K562 (cell line): ENCODE results near the gene EIF4EBP2. TPM values are rescaled to one million over a fixed set of nuclear protein-coding genes. Genes with fewer than 3 reads are reported as not detected.

ENCODE experiments used
- ATAC-seq: fragments of 200-7000 bp; cut with Tn5 transposase; 3 replicates; pipeline ENCODE4 v1.9.1; 2020; ENCODE audit warnings: moderate library complexity
- BruUV-seq: library from RNA; stranded (reverse); fragments of 400-500 nt; replicated peaks from 2 replicates; lab custom pipeline; 2021; lab: Mats Ljungman, UMichigan
- CTCF ChIA-PET: fragments of 300-600 bp; formaldehyde crosslinking; extraction: SDS; loops from one replicate; lab custom pipeline; 2021; ENCODE audit warnings: low intra/inter-chr PET ratio; lab: Yijun Ruan, JAX
- POLR2A ChIA-PET: fragments of 300-600, 350-650 bp; sonication (Branson Sonifier 250); formaldehyde crosslinking; extraction: SDS; loops from one replicate; lab custom pipeline; 2021; ENCODE audit warnings: antibody characterized with exemption, inconsistent platforms; lab: Yijun Ruan, JAX
- DNase-seq, 4 experiments: peaks; one replicate each; pipeline versions ENCODE4 v3.0.0 to v3.0.0-alpha.2; 2011 to 2018; ENCODE audit warnings: low spot score in 3 of 4, mixed read lengths in 3 of 4; ENCODE audit errors: extremely low read depth in 1 of 4
- FAIRE-seq: peaks from 2 replicates; lab custom pipeline; 2011; peaks lifted over from hg19 to GRCh38; lab: Jason Lieb, UNC
- H2AFZ ChIP-seq: 2 replicates; pipeline ENCODE4 v1.6.0; 2011; ENCODE audit warnings: low read depth, low read length, control low read depth, inconsistent platforms
- H3K27ac ChIP-seq: fragments of 200-600 bp; 3 replicates; pipeline ENCODE4 v1.8.0; 2011; ENCODE audit warnings: low read depth, mild to moderate bottlenecking, control low read depth, inconsistent platforms, low read length, moderate library complexity, mixed read lengths; ENCODE audit errors: extremely low read depth
- H3K27me3 ChIP-seq, 2 experiments: fragments of 300-600 bp in 1 of 2; 2 replicates in 1 of 2; 3 replicates in 1 of 2; pipeline versions ENCODE4 v1.6.0 to v1.8.0; 2011; ENCODE audit warnings: inconsistent platforms in 2 of 2, low read length in 2 of 2, mild to moderate bottlenecking in 1 of 2, mixed read lengths in 1 of 2, moderate library complexity in 1 of 2; ENCODE audit not compliant: control insufficient read depth in 2 of 2, insufficient read depth in 2 of 2
- H3K36me3 ChIP-seq: fragments of 300-600 bp; 3 replicates; pipeline ENCODE4 v1.8.0; 2011; ENCODE audit warnings: mild to moderate bottlenecking, low read length, inconsistent platforms; ENCODE audit not compliant: control insufficient read depth, insufficient read depth
- H3K4me1 ChIP-seq, 2 experiments: fragments of 200-600 bp in 1 of 2; replicated peaks in 1 of 2; 2 replicates in 1 of 2; 3 replicates in 1 of 2; pipeline versions ENCODE4 v1.5.1 to v1.8.0; 2011; ENCODE audit warnings: inconsistent platforms in 2 of 2, low read length in 2 of 2, mild to moderate bottlenecking in 1 of 2, mixed read lengths in 1 of 2, moderate library complexity in 1 of 2; ENCODE audit not compliant: control insufficient read depth in 2 of 2, insufficient read depth in 2 of 2
- H3K4me2 ChIP-seq: 2 replicates; pipeline ENCODE4 v1.6.1; 2011; ENCODE audit warnings: low read length, control low read depth, inconsistent platforms, mixed read lengths; ENCODE audit not compliant: insufficient read depth
- H3K4me3 ChIP-seq: fragments of 200-600 bp; sonication (generic), shearing (Covaris generic); 2 replicates; pipeline ENCODE4 v1.5.1; 2016; ENCODE audit warnings: control low read depth, inconsistent platforms
- H3K79me2 ChIP-seq: fragments of 200-600 bp; 3 replicates; pipeline ENCODE4 v1.8.0; 2011; ENCODE audit warnings: low read length, inconsistent platforms; ENCODE audit not compliant: control insufficient read depth, insufficient read depth
- H3K9ac ChIP-seq, 2 experiments: 2 replicates each; pipeline versions ENCODE4 v1.6.0 to v1.6.1; 2011; ENCODE audit warnings: low read depth in 2 of 2, low read length in 2 of 2, control low read depth in 1 of 2, inconsistent platforms in 1 of 2, mild to moderate bottlenecking in 1 of 2, mixed read lengths in 1 of 2; ENCODE audit not compliant: insufficient read depth in 1 of 2
- H3K9me1 ChIP-seq: one replicate; pipeline ENCODE4 v1.6.0; 2011; ENCODE audit warnings: inconsistent platforms, mild to moderate bottlenecking, low read length, moderate library complexity; ENCODE audit not compliant: control insufficient read depth, insufficient read depth
- H3K9me3 ChIP-seq: replicated peaks from 2 replicates; pipeline ENCODE4 v1.5.1; 2011; ENCODE audit warnings: low read depth, low read length, inconsistent platforms; ENCODE audit not compliant: control insufficient read depth, insufficient read depth
- H4K20me1 ChIP-seq: replicated peaks from 2 replicates; pipeline ENCODE4 v1.6.1; 2011; ENCODE audit warnings: low read length, inconsistent platforms, mixed read lengths; ENCODE audit not compliant: control insufficient read depth, insufficient read depth
- ARNT ChIP-seq, 2 experiments: fragments of 450-650 bp; IDR thresholded peaks; 2 replicates each; pipeline ENCODE4 v1.6.1; 2016; ENCODE audit warnings: mild to moderate bottlenecking in 1 of 2
- GABPA ChIP-seq: fragments of 200-800 bp; sonication (Bioruptor generic); conservative IDR thresholded peaks from 2 replicates; pipeline ENCODE4 v1.6.1; 2016; ENCODE audit warnings: low read depth, missing genetic modification characterization, missing compliant biosample characterization
- KDM1A ChIP-seq, 2 experiments: fragments of 450-650 bp; IDR thresholded peaks; 2 replicates each; pipeline ENCODE4 v1.6.1; 2016; ENCODE audit warnings: mild to moderate bottlenecking in 2 of 2
- ZKSCAN1 ChIP-seq: fragments of 150-350 bp; IDR thresholded peaks from 2 replicates; pipeline ENCODE4 v1.6.1; 2016; ENCODE audit warnings: low read depth, low read length
- ZNF57 ChIP-seq: fragments of 450-650 bp; formaldehyde crosslinking; IDR thresholded peaks from 2 replicates; pipeline ENCODE4 v1.4.0; 2020; ENCODE audit warnings: mild to moderate bottlenecking, moderate library complexity
- WGBS: fragments of 100-300 bp; shearing (Covaris generic); methylation state at CpG from one replicate; pipeline ENCODE4 v1.1.6; 2016; ENCODE audit warnings: low coverage, mixed read lengths; ENCODE audit not compliant: insufficient coverage; ENCODE audit errors: missing lambda C conversion rate; 5-methylcytosine and 5-hydroxymethylcytosine counted together
- in situ Hi-C: fragments of 300-500 bp; cut with MboI; formaldehyde crosslinking; loops from 4 replicates; pipeline ENCODE4 v1.15.0; 2018; ENCODE audit warnings: inconsistent platforms, mixed read lengths
- intact Hi-C: fragments of 100-400 bp; cut with micrococcal nuclease; formaldehyde crosslinking; loops from 2 replicates; pipeline ENCODE4 v1.14.2; 2022
- polyA plus RNA-seq, 8 experiments: library from polyadenylated mRNA; depleted of rRNA in 4 of 8; stranded (reverse) in 5 of 8; unstranded in 3 of 8; fragments of >200 nt; fragmentation: Nextera tagmentation in 2 of 8; fragmentation: Illumina TruSeq in 1 of 8; extraction: Ambion mirVana in 2 of 8; extraction: Trizol in 1 of 8; gene quantifications; 2 replicates each; pipeline versions ENCODE4 v1.2.1 to v1.2.3, GENCODE V29; 2011 to 2014; ENCODE audit warnings: inconsistent platforms in 1 of 8, missing spikeins in 1 of 8
- total RNA-seq, 7 experiments: library from RNA; depleted of rRNA in 6 of 7; stranded (reverse); fragments of >200 nt in 6 of 7; fragmentation: Illumina TruSeq in 2 of 7; extraction: Trizol in 2 of 7; gene quantifications; 2 replicates each; pipeline versions ENCODE4 v1.2.1 to v1.2.3, GENCODE V29; 2011 to 2021; ENCODE audit warnings: low replicate concordance in 1 of 7
- TF ChIP-seq, protein P1 (sequence below): fragments of 250-450 bp; sonication (Bioruptor Pico); IDR thresholded peaks from 2 replicates; pipeline ENCODE4 v1.9.0; 2021; ENCODE audit warnings: mild to moderate bottlenecking, inconsistent platforms
- TF ChIP-seq, protein P2 (sequence below), 3 experiments: fragments of 200-800 bp in 1 of 3; fragments of 250-450 bp in 1 of 3; fragments of 450-650 bp in 1 of 3; sonication (Bioruptor Pico) in 1 of 3; sonication (Bioruptor generic) in 1 of 3; formaldehyde crosslinking in 1 of 3; IDR thresholded peaks; 2 replicates each; pipeline versions ENCODE4 v1.6.1 to v1.8.0; 2016 to 2022; ENCODE audit warnings: mild to moderate bottlenecking in 2 of 3, missing genetic modification characterization in 2 of 3, missing compliant biosample characterization in 1 of 3, moderate library complexity in 1 of 3
- TF ChIP-seq, protein P3 (sequence below): fragments of 450-650 bp; IDR thresholded peaks from 2 replicates; pipeline ENCODE4 v1.6.1; 2016; ENCODE audit warnings: low read depth, mild to moderate bottlenecking, moderate library complexity

EIF4EBP2 gene
- total and polyA plus RNA-seq, 9 of the 15 experiments (the other 6 are each of a cell fraction or from before 2014, with no cell fraction given) = 16.1 to 67.5 (median 38.3) TPM

GRCh38 chr10:70476249-70477035, 72.5 kb downstream of the EIF4EBP2 start:
- intact Hi-C loops = loop anchor here (5.0 kb wide), 1 partner anchor 51 kb away; no protein-coding TSS in a partner anchor
- TF ChIP-seq ARNT (IDR thresholded peaks at IDR 0.05) = no peak
- TF ChIP-seq ZNF57 (CRISPR knock-in tag) = no peak
- TF ChIP-seq, protein P1, sequence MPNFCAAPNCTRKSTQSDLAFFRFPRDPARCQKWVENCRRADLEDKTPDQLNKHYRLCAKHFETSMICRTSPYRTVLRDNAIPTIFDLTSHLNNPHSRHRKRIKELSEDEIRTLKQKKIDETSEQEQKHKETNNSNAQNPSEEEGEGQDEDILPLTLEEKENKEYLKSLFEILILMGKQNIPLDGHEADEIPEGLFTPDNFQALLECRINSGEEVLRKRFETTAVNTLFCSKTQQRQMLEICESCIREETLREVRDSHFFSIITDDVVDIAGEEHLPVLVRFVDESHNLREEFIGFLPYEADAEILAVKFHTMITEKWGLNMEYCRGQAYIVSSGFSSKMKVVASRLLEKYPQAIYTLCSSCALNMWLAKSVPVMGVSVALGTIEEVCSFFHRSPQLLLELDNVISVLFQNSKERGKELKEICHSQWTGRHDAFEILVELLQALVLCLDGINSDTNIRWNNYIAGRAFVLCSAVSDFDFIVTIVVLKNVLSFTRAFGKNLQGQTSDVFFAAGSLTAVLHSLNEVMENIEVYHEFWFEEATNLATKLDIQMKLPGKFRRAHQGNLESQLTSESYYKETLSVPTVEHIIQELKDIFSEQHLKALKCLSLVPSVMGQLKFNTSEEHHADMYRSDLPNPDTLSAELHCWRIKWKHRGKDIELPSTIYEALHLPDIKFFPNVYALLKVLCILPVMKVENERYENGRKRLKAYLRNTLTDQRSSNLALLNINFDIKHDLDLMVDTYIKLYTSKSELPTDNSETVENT (CRISPR knock-in tag) = no peak
- TF ChIP-seq, protein P2, sequence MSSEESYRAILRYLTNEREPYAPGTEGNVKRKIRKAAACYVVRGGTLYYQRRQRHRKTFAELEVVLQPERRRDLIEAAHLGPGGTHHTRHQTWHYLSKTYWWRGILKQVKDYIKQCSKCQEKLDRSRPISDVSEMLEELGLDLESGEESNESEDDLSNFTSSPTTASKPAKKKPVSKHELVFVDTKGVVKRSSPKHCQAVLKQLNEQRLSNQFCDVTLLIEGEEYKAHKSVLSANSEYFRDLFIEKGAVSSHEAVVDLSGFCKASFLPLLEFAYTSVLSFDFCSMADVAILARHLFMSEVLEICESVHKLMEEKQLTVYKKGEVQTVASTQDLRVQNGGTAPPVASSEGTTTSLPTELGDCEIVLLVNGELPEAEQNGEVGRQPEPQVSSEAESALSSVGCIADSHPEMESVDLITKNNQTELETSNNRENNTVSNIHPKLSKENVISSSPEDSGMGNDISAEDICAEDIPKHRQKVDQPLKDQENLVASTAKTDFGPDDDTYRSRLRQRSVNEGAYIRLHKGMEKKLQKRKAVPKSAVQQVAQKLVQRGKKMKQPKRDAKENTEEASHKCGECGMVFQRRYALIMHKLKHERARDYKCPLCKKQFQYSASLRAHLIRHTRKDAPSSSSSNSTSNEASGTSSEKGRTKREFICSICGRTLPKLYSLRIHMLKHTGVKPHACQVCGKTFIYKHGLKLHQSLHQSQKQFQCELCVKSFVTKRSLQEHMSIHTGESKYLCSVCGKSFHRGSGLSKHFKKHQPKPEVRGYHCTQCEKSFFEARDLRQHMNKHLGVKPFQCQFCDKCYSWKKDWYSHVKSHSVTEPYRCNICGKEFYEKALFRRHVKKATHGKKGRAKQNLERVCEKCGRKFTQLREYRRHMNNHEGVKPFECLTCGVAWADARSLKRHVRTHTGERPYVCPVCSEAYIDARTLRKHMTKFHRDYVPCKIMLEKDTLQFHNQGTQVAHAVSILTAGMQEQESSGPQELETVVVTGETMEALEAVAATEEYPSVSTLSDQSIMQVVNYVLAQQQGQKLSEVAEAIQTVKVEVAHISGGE (CRISPR knock-in tag; IDR thresholded peaks at IDR 0.05) = no peak
- no peak for TF ChIP-seq GABPA
- 0 out of 2 replicates have a peak, but pooled peaks have one; percentile 24 for TF ChIP-seq ZKSCAN1
- TF ChIP-seq, protein P3, sequence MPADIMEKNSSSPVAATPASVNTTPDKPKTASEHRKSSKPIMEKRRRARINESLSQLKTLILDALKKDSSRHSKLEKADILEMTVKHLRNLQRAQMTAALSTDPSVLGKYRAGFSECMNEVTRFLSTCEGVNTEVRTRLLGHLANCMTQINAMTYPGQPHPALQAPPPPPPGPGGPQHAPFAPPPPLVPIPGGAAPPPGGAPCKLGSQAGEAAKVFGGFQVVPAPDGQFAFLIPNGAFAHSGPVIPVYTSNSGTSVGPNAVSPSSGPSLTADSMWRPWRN = no peak
- no peak for TF ChIP-seq KDM1A (IDR thresholded peaks at IDR 0.05)
- 3% methylated on average over 7 of the region's 7 CpGs for WGBS
- Histone ChIP-seq H3K4me3 (no peak overlapping the region), H3K27me3 (peaks cover 57 to 95% of the 10 kb centered on the region in 2 experiments), H3K9me1 (no peaks in the 10 kb centered on the region), H2AFZ (no peak overlapping the region), H4K20me1 (peaks cover 31% of the 10 kb centered on the region), H3K27ac (no peak overlapping the region), H3K36me3 (no peaks in the 10 kb centered on the region), H3K9ac (no peak overlapping the region), H3K79me2 (no peaks in the 10 kb centered on the region), H3K4me1 (peaks cover 0 to 18% of the 10 kb centered on the region in 2 experiments; a peak in 4 of 5 replicates), H3K4me2 (no peak overlapping the region), H3K9me3 (no peaks in the 10 kb centered on the region)
- FAIRE-seq (peak; percentile 44), DNase-seq (no peak), ATAC-seq (no peak)
- in situ Hi-C loops = no loop called here
- no TSS peak for BruUV-seq
- ChIA-PET POLR2A (interaction anchor here (0.6 to 1.6 kb wide), 3 partner anchors 10 to 47 kb away, joined by 3 to 5 read pairs (median 5); no protein-coding TSS in a partner anchor), CTCF (no interaction called here)
